HL-60 (cell line): Measurements from ENCODE around the gene VPS37D.
"Not testable (repeated sequence)": the region's sequence is repeated elsewhere in the genome, so short reads cannot be mapped to it uniquely, and the experiment has no call there.

Experiments
- DNase-seq, 2 experiments: peaks; one replicate each; pipeline ENCODE4 v3.0.0-alpha.2; 2010 to 2020; ENCODE audit warnings: low read depth in 1 of 2, low spot score in 1 of 2
- H3K27ac ChIP-seq: fragments of 250-450 bp; sonication (Bioruptor Pico); replicated peaks from 2 replicates; pipeline ENCODE4 v1.5.1; 2020; ENCODE audit warnings: mild to moderate bottlenecking, moderate library complexity
- H3K27me3 ChIP-seq: fragments of 250-450 bp; sonication (Bioruptor Pico); 2 replicates; pipeline ENCODE4 v1.5.1; 2021; ENCODE audit warnings: mild to moderate bottlenecking, moderate library complexity; ENCODE audit not compliant: insufficient read depth, poor library complexity, severe bottlenecking
- H3K4me3 ChIP-seq: replicated peaks from 2 replicates; pipeline ENCODE4 v1.5.1; 2011; ENCODE audit warnings: mild to moderate bottlenecking, control low read depth, low read length; ENCODE audit not compliant: insufficient read depth
- CTCF ChIP-seq: IDR thresholded peaks from one replicate; pipeline ENCODE4 v1.5.1; 2011; ENCODE audit warnings: low read length, control low read depth, inconsistent platforms; ENCODE audit not compliant: insufficient read depth
- GABPA ChIP-seq: IDR thresholded peaks from 2 replicates; pipeline ENCODE4 v1.6.1; 2012; ENCODE audit warnings: low read depth
- POLR2AphosphoS5 ChIP-seq: IDR thresholded peaks from 2 replicates; pipeline ENCODE4 v1.6.1; 2012; ENCODE audit warnings: low read depth
- REST ChIP-seq: IDR thresholded peaks from 2 replicates; pipeline ENCODE4 v1.6.1; 2012; ENCODE audit warnings: low read depth; ENCODE audit not compliant: insufficient replicate concordance
- SPI1 ChIP-seq: IDR thresholded peaks from 2 replicates; pipeline ENCODE4 v1.6.1; 2012; ENCODE audit warnings: low read depth, mild to moderate bottlenecking, borderline replicate concordance
- long read RNA-seq: library from polyadenylated mRNA; unstranded; transcript quantifications from one replicate; pipeline ENCODE4 v2.0.0, GENCODE V29; 2020

The VPS37D gene
- long read RNA-seq: 0 reads

GRCh38 chr7:73667344-73668102 lies at the start of gene VPS37D:
Gene VPS37D, plus strand, starts transcription at chr7:73667831. Its CDS starts 128 bp downstream, at chr7:73667959.
- peak; percentile 62 to 73 for DNase-seq
- Histone ChIP-seq H3K27ac (no peak within 1 kb of the TSS), H3K4me3 (peak within 1 kb of the TSS; percentile 36), H3K27me3 (peaks cover 33% of the 10 kb centered on the region)
- no peak for TF ChIP-seq REST
- peak; percentile 18 for TF ChIP-seq CTCF
- no peak for TF ChIP-seq SPI1
- TF ChIP-seq GABPA: no peak
- TF ChIP-seq POLR2AphosphoS5: no peak

GRCh38 chr7:73618538-73618937 lies 49.1 kb upstream of the VPS37D start:
- Histone ChIP-seq H3K4me3 (no peak overlapping the region), H3K27me3 (peaks cover 13% of the 10 kb centered on the region), H3K27ac (no peak overlapping the region)
- no peak for DNase-seq
- TF ChIP-seq CTCF (no peak), GABPA (no peak), SPI1 (no peak)

GRCh38 chr7:73619394-73619793 lies 48.2 kb upstream of the VPS37D start:
- not testable (repeated sequence) for H3K27ac ChIP-seq, H3K4me3 ChIP-seq, DNase-seq
- H3K27me3 ChIP-seq: peaks cover 22% of the 10 kb centered on the region

GRCh38 chr7:73621168-73622063 lies 46.2 kb upstream of the VPS37D start:
- DNase-seq: no peak
- TF ChIP-seq GABPA (no peak), POLR2AphosphoS5 (no peak), REST (no peak), SPI1 (no peak), CTCF (no peak)
- H3K27ac ChIP-seq: no peak overlapping the region
- H3K27me3 ChIP-seq: peaks cover 40% of the 10 kb centered on the region
- no peak overlapping the region for H3K4me3 ChIP-seq
